ENCODE results near the gene MAML1. TPM values are rescaled to one million over a fixed set of nuclear protein-coding genes. Genes with fewer than 3 reads are reported as not detected.
"Not testable (repeated sequence)": the region's sequence is repeated elsewhere in the genome, so short reads cannot be mapped to it uniquely, and the experiment has no call there.

The MAML1 gene
- total and polyA plus RNA-seq, 10 of the 15 experiments (the other 5 are each of a cell fraction or from before 2014, with no cell fraction given) = 0.42 to 23.9 (median 7.3) TPM

DNA sequence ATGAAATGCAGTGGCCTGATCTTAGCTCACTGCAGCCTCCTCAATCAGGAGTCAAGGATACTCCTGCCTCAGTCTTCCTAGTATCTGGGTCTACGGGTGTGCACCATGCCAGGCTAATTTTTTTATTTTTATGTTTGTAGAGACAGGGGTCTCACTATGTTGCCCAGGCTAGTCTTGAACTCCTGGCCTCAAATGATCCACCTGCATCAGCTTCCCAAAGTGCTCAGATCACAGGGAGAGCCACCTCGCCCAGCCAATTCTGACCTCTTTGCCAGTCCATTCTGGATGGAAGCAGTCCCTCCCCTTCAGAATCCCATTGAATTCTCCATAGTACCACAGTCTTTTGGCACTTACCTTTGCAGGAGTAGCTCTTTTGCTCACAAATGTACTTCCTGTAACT, 35.5 kb upstream of the MAML1 start:
- H3K36me3 ChIP-seq (ENCODE audit: control insufficient read depth in 2 of 2, insufficient read depth in 2 of 2, low read length in 1 of 2) = no peaks in the 10 kb centered on the region; a peak in 1 of 4 replicates
- H3K27me3 ChIP-seq (replicated peaks in 1 of 2; ENCODE audit: control insufficient read depth in 2 of 2, insufficient read depth in 2 of 2, low read length in 1 of 2) = no peaks in the 10 kb centered on the region
- peak overlapping the region; percentile 72; the same call in 1 of the 2 replicates for H3K4me3 ChIP-seq
- H3K79me2 ChIP-seq (ENCODE audit: control insufficient read depth, insufficient read depth, low read length) = peaks cover 37% of the 10 kb centered on the region
- ATAC-seq = no peak
- no peaks in the 10 kb centered on the region for H4K20me1 ChIP-seq (ENCODE audit: control insufficient read depth, insufficient read depth)
- POLR2A ChIA-PET = interaction anchor here (0.8 to 2.1 kb wide), 9 partner anchors 8 to 146 kb away, joined by 3 to 14 read pairs (median 4); partner anchors contain the start of genes MAML1 and RUFY1
- CTCF ChIA-PET = interaction anchor here (2.4 kb wide), 1 partner anchor 17 kb away, joined by 24 read pairs; the partner anchor contains the start of gene CBY3
- BruUV-seq (replicated peaks) = no TSS peak
- no peak overlapping the region for H2AFZ ChIP-seq (ENCODE audit: control insufficient read depth, low read depth, low read length)
- SMC1A ChIA-PET (ENCODE audit: uncharacterized antibody, unreplicated experiment) = interaction anchor here (1.0 to 3.0 kb wide), 5 partner anchors 12 to 73 kb away, joined by 3 to 15 read pairs (median 3); partner anchors contain the start of genes CBY3 and HNRNPH1
- peak overlapping the region; percentile 97 for H3K27ac ChIP-seq (ENCODE audit: control insufficient read depth, insufficient read depth)
- peaks cover 14% of the 10 kb centered on the region for H3K4me1 ChIP-seq (ENCODE audit: control insufficient read depth, insufficient read depth, low read length)
- H3K9me3 ChIP-seq (replicated peaks; ENCODE audit: control insufficient read depth, insufficient read depth, low read length) = no peaks in the 10 kb centered on the region
- 97% methylated on average over 2 of the region's 2 CpGs for whole genome bisulfite sequencing (ENCODE audit: insufficient coverage, insufficient replicate concordance, low lambda C conversion rate, missing lambda C conversion rate)
- in situ Hi-C loops (cut with MboI) (no loop called here), intact Hi-C loops (cut with micrococcal nuclease; ENCODE audit: unreplicated experiment) (no loop called here)
- no peak for TF ChIP-seq NR2F1 (conservative IDR thresholded peaks at IDR 0.05)
- H3K9ac ChIP-seq (ENCODE audit: control insufficient read depth, insufficient read depth, low read length) = peak overlapping the region; percentile 96; the same call in 1 of the 2 replicates
- no peak for DNase-seq (ENCODE audit: low read depth, low spot score)
- no peak for FAIRE-seq
- H3K4me2 ChIP-seq (ENCODE audit: control insufficient read depth, insufficient read depth) = peak overlapping the region; percentile 46
- RAD21 ChIA-PET (ENCODE audit: unreplicated experiment) = interaction anchor here (1.6 to 2.0 kb wide), 2 partner anchors 18 to 35 kb away, joined by 4 to 11 read pairs; partner anchors contain the start of gene MAML1

DNA sequence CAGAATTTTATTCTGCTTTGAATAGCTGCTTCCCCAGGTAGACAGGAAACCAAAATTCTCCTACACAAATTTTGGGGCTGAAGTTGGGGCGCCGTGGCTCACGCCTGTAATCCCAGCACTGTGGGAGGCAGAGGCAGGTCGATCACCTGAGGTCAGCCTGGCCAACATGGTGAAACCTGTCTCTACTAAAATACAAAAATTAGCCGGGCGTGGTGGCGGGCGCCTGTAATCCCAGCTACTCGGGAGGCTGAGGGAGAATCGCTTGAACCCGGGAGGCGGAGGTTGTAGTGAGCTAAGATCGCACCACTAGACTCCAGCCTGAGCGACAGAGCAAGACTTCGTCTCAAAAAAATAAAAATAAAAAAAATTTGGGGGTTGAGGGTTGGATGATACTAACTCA, 35.1 kb upstream of the MAML1 start:
- 47% methylated on average over 15 of the region's 15 CpGs for WGBS (ENCODE audit: insufficient coverage, insufficient replicate concordance, low lambda C conversion rate, missing lambda C conversion rate)
- DNase-seq (ENCODE audit: low read depth, low spot score); H4K20me1 ChIP-seq (ENCODE audit: control insufficient read depth, insufficient read depth); BruUV-seq (replicated peaks); H3K36me3 ChIP-seq (ENCODE audit: control insufficient read depth in 2 of 2, insufficient read depth in 2 of 2, low read length in 1 of 2); ATAC-seq; H3K27me3 ChIP-seq (replicated peaks in 1 of 2; ENCODE audit: control insufficient read depth in 2 of 2, insufficient read depth in 2 of 2, low read length in 1 of 2); H3K9me3 ChIP-seq (replicated peaks; ENCODE audit: control insufficient read depth, insufficient read depth, low read length); intact Hi-C loops (cut with micrococcal nuclease; ENCODE audit: unreplicated experiment); in situ Hi-C loops (cut with MboI); FAIRE-seq: not testable (repeated sequence)
- POLR2A ChIA-PET = interaction anchor here (0.8 to 2.1 kb wide), 9 partner anchors 8 to 147 kb away, joined by 3 to 14 read pairs (median 4); partner anchors contain the start of genes MAML1 and RUFY1
- Histone ChIP-seq H3K4me3 (peak overlapping the region; percentile 72), H2AFZ (ENCODE audit: control insufficient read depth, low read depth, low read length) (peak overlapping the region; percentile 57), H3K4me2 (ENCODE audit: control insufficient read depth, insufficient read depth) (peak overlapping the region; percentile 46), H3K27ac (ENCODE audit: control insufficient read depth, insufficient read depth) (peak overlapping the region; percentile 97), H3K79me2 (ENCODE audit: control insufficient read depth, insufficient read depth, low read length) (peaks cover 41% of the 10 kb centered on the region), H3K9ac (ENCODE audit: control insufficient read depth, insufficient read depth, low read length) (peak overlapping the region; percentile 96), H3K4me1 (ENCODE audit: control insufficient read depth, insufficient read depth, low read length) (peaks cover 14% of the 10 kb centered on the region)
- SMC1A ChIA-PET (ENCODE audit: uncharacterized antibody, unreplicated experiment) = interaction anchor here (1.0 to 3.0 kb wide), 4 partner anchors 13 to 74 kb away, joined by 3 to 15 read pairs (median 4); partner anchors contain the start of genes CBY3 and HNRNPH1
- RAD21 ChIA-PET (ENCODE audit: unreplicated experiment) = interaction anchor here (1.6 to 2.0 kb wide), 2 partner anchors 18 to 35 kb away, joined by 4 to 11 read pairs; partner anchors contain the start of gene MAML1
- TF ChIP-seq, protein P1, sequence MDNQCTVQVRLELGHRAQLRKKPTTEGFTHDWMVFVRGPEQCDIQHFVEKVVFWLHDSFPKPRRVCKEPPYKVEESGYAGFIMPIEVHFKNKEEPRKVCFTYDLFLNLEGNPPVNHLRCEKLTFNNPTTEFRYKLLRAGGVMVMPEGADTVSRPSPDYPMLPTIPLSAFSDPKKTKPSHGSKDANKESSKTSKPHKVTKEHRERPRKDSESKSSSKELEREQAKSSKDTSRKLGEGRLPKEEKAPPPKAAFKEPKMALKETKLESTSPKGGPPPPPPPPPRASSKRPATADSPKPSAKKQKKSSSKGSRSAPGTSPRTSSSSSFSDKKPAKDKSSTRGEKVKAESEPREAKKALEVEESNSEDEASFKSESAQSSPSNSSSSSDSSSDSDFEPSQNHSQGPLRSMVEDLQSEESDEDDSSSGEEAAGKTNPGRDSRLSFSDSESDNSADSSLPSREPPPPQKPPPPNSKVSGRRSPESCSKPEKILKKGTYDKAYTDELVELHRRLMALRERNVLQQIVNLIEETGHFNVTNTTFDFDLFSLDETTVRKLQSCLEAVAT (IDR thresholded peaks at IDR 0.05) = peak; percentile 95
- TF ChIP-seq, protein P2, sequence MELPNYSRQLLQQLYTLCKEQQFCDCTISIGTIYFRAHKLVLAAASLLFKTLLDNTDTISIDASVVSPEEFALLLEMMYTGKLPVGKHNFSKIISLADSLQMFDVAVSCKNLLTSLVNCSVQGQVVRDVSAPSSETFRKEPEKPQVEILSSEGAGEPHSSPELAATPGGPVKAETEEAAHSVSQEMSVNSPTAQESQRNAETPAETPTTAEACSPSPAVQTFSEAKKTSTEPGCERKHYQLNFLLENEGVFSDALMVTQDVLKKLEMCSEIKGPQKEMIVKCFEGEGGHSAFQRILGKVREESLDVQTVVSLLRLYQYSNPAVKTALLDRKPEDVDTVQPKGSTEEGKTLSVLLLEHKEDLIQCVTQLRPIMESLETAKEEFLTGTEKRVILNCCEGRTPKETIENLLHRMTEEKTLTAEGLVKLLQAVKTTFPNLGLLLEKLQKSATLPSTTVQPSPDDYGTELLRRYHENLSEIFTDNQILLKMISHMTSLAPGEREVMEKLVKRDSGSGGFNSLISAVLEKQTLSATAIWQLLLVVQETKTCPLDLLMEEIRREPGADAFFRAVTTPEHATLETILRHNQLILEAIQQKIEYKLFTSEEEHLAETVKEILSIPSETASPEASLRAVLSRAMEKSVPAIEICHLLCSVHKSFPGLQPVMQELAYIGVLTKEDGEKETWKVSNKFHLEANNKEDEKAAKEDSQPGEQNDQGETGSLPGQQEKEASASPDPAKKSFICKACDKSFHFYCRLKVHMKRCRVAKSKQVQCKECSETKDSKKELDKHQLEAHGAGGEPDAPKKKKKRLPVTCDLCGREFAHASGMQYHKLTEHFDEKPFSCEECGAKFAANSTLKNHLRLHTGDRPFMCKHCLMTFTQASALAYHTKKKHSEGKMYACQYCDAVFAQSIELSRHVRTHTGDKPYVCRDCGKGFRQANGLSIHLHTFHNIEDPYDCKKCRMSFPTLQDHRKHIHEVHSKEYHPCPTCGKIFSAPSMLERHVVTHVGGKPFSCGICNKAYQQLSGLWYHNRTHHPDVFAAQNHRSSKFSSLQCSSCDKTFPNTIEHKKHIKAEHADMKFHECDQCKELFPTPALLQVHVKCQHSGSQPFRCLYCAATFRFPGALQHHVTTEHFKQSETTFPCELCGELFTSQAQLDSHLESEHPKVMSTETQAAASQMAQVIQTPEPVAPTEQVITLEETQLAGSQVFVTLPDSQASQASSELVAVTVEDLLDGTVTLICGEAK (IDR thresholded peaks at IDR 0.05; ENCODE audit: borderline replicate concordance) = 0 out of 2 replicates have a peak, but pooled peaks have one; percentile 37
- CTCF ChIA-PET = interaction anchor here (2.4 kb wide), 1 partner anchor 18 kb away, joined by 24 read pairs; the partner anchor contains the start of gene CBY3
